KMS-11 (cell line): ENCODE data around the gene BMAL2.

Source experiments
- H2AFZ ChIP-seq: fragments of 200-600 bp; sonication (generic); 2 replicates; pipeline ENCODE4 v1.6.1; 2016; ENCODE audit warnings: antibody characterized with exemption, mixed run types, low read depth
- H3K27ac ChIP-seq: fragments of 200-600 bp; sonication (generic); 2 replicates; pipeline ENCODE4 v1.6.1; 2016; ENCODE audit warnings: mild to moderate bottlenecking, mixed run types
- H3K27me3 ChIP-seq: fragments of 200-600 bp; sonication (generic); 2 replicates; pipeline ENCODE4 v1.6.1; 2017; ENCODE audit warnings: mild to moderate bottlenecking, low read depth, mixed run types, moderate library complexity; ENCODE audit not compliant: insufficient read depth
- H3K36me3 ChIP-seq: fragments of 200-600 bp; sonication (generic); 2 replicates; pipeline ENCODE4 v1.6.1; 2017; ENCODE audit warnings: mild to moderate bottlenecking, mixed run types; ENCODE audit not compliant: insufficient read depth
- H3K4me1 ChIP-seq: fragments of 200-600 bp; sonication (generic); 2 replicates; pipeline ENCODE4 v1.6.1; 2016; ENCODE audit warnings: mild to moderate bottlenecking, low read depth, mixed run types; ENCODE audit not compliant: poor library complexity, severe bottlenecking
- H3K4me2 ChIP-seq: fragments of 200-600 bp; sonication (generic); 2 replicates; pipeline ENCODE4 v1.7.0; 2016; ENCODE audit warnings: mild to moderate bottlenecking, mixed run types
- H3K4me3 ChIP-seq: fragments of 200-600 bp; sonication (generic); IDR thresholded peaks from 2 replicates; pipeline ENCODE4 v1.6.1; 2017; ENCODE audit warnings: low read depth, low read length, mixed read lengths; ENCODE audit not compliant: insufficient read depth
- H3K79me2 ChIP-seq: fragments of 200-600 bp; sonication (generic); 2 replicates; pipeline ENCODE4 v1.6.1; 2016; ENCODE audit warnings: low read depth, mixed run types; ENCODE audit not compliant: insufficient read depth
- H3K9ac ChIP-seq: fragments of 200-600 bp; sonication (generic); 2 replicates; pipeline ENCODE4 v1.6.1; 2016; ENCODE audit warnings: mild to moderate bottlenecking, mixed run types
- H4K20me1 ChIP-seq: fragments of 200-600 bp; sonication (generic); 2 replicates; pipeline ENCODE4 v1.6.1; 2016; ENCODE audit warnings: mild to moderate bottlenecking, mixed run types; ENCODE audit not compliant: insufficient read depth
- CTCF ChIP-seq: fragments of 200-600 bp; sonication (generic); conservative IDR thresholded peaks from 2 replicates; pipeline ENCODE4 v1.6.1; 2017; ENCODE audit warnings: low read depth, mild to moderate bottlenecking, antibody characterized with exemption, low read length, moderate library complexity, mixed read lengths

Gene BMAL2

GRCh38 chr12:27338473-27338872 is 5.8 kb downstream of the BMAL2 start:
- Histone ChIP-seq H3K27ac (no peak overlapping the region), H3K4me3 (no peak overlapping the region), H3K9ac (no peak overlapping the region), H3K27me3 (no peaks in the 10 kb centered on the region; the same call in 1 of the 2 replicates), H3K4me1 (peaks cover 26% of the 10 kb centered on the region), H2AFZ (no peak overlapping the region), H3K4me2 (no peak overlapping the region), H3K79me2 (no peaks in the 10 kb centered on the region; the same call in 1 of the 2 replicates), H4K20me1 (no peaks in the 10 kb centered on the region), H3K36me3 (no peaks in the 10 kb centered on the region)
- no peak for TF ChIP-seq CTCF

GRCh38 chr12:27340971-27341370 is 8.3 kb downstream of the BMAL2 start:
- Histone ChIP-seq H3K36me3 (no peaks in the 10 kb centered on the region), H3K4me1 (peaks cover 26% of the 10 kb centered on the region), H3K4me3 (no peak overlapping the region), H3K4me2 (no peak overlapping the region), H3K79me2 (no peaks in the 10 kb centered on the region; the same call in 1 of the 2 replicates), H3K27ac (no peak overlapping the region), H4K20me1 (no peaks in the 10 kb centered on the region), H3K27me3 (no peaks in the 10 kb centered on the region), H2AFZ (no peak overlapping the region), H3K9ac (no peak overlapping the region)
- no peak for TF ChIP-seq CTCF

- Histone ChIP-seq H3K36me3 (no peaks in the 10 kb centered on the region), H3K4me1 (peaks cover 21% of the 10 kb centered on the region), H3K4me2 (no peak overlapping the region), H3K27ac (no peak overlapping the region), H3K4me3 (no peak overlapping the region), H4K20me1 (no peaks in the 10 kb centered on the region), H2AFZ (no peak overlapping the region), H3K9ac (no peak overlapping the region), H3K79me2 (no peaks in the 10 kb centered on the region; the same call in 1 of the 2 replicates), H3K27me3 (no peaks in the 10 kb centered on the region)
- no peak for TF ChIP-seq CTCF
Observed at GRCh38 chr12:27342536-27342935, 9.9 kb downstream of the BMAL2 start.

- Histone ChIP-seq H3K4me1 (peaks cover 15% of the 10 kb centered on the region), H3K27ac (no peak overlapping the region), H3K36me3 (no peaks in the 10 kb centered on the region), H3K4me3 (no peak overlapping the region), H3K4me2 (no peak overlapping the region), H3K27me3 (no peaks in the 10 kb centered on the region), H2AFZ (no peak overlapping the region), H3K9ac (no peak overlapping the region), H3K79me2 (no peaks in the 10 kb centered on the region), H4K20me1 (no peaks in the 10 kb centered on the region)
- no peak for TF ChIP-seq CTCF
Observed at GRCh38 chr12:27343255-27344000, 10.8 kb downstream of the BMAL2 start.
